Breast epithelium (tissue), 3 donors: ENCODE data around the gene DYNC1H1.

Source experiments
- POLR2A ChIP-seq: fragments of 450-650 bp; IDR thresholded peaks from one replicate; pipeline ENCODE4 v1.6.1; 2016; ENCODE audit warnings: antibody characterized with exemption, mild to moderate bottlenecking, moderate library complexity
- TF ChIP-seq, protein P1 (sequence below), 3 donors: fragments of 450-650 bp; IDR thresholded peaks; one replicate each; pipeline ENCODE4 v1.5.1; 2016 to 2017; ENCODE audit warnings: antibody characterized with exemption in 3 of 3, mild to moderate bottlenecking in 3 of 3, moderate library complexity in 3 of 3

GRCh38 chr14:101991352-101991751 lies 27.0 kb downstream of the DYNC1H1 start:
- no peak for TF ChIP-seq POLR2A
- TF ChIP-seq, protein P1, sequence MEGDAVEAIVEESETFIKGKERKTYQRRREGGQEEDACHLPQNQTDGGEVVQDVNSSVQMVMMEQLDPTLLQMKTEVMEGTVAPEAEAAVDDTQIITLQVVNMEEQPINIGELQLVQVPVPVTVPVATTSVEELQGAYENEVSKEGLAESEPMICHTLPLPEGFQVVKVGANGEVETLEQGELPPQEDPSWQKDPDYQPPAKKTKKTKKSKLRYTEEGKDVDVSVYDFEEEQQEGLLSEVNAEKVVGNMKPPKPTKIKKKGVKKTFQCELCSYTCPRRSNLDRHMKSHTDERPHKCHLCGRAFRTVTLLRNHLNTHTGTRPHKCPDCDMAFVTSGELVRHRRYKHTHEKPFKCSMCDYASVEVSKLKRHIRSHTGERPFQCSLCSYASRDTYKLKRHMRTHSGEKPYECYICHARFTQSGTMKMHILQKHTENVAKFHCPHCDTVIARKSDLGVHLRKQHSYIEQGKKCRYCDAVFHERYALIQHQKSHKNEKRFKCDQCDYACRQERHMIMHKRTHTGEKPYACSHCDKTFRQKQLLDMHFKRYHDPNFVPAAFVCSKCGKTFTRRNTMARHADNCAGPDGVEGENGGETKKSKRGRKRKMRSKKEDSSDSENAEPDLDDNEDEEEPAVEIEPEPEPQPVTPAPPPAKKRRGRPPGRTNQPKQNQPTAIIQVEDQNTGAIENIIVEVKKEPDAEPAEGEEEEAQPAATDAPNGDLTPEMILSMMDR (IDR thresholded peaks at IDR 0.05), result no peak
